BE2C (cell line): Measurements from ENCODE around the gene PBX3.
"Not testable (repeated sequence)": the region's sequence is repeated elsewhere in the genome, so short reads cannot be mapped to it uniquely, and the experiment has no call there.

Experiments used
- DNase-seq: peaks from one replicate; pipeline ENCODE4 v3.0.0-alpha.2; 2020
- H3K27me3 ChIP-seq: fragments of 250-450 bp; sonication (Bioruptor Pico); 2 replicates; pipeline ENCODE4 v1.5.1; 2020; ENCODE audit warnings: mild to moderate bottlenecking
- H3K36me3 ChIP-seq: fragments of 250-450 bp; sonication (Bioruptor Pico); 2 replicates; pipeline ENCODE4 v1.5.1; 2020; ENCODE audit warnings: mild to moderate bottlenecking
- H3K4me1 ChIP-seq: fragments of 250-450 bp; sonication (Bioruptor Pico); 2 replicates; pipeline ENCODE4 v1.5.1; 2020
- H3K4me3 ChIP-seq: 2 replicates; pipeline ENCODE4 v1.5.1; 2011; ENCODE audit warnings: low read depth, low read length
- H3K9me3 ChIP-seq: fragments of 250-450 bp; sonication (Bioruptor Pico); 2 replicates; pipeline ENCODE4 v1.5.1; 2020
- CTCF ChIP-seq: IDR thresholded peaks from 2 replicates; pipeline ENCODE4 v1.5.1; 2012; ENCODE audit warnings: mild to moderate bottlenecking, low read depth, low read length

Gene PBX3

GRCh38 chr9:125766468-125767221 is 19.5 kb downstream of the PBX3 start:
- no peaks in the 10 kb centered on the region for H3K27me3 ChIP-seq
- TF ChIP-seq CTCF, result no peak
- H3K4me1 ChIP-seq, result peaks cover 10% of the 10 kb centered on the region
- H3K4me3 ChIP-seq, result no peak overlapping the region
- no peaks in the 10 kb centered on the region for H3K36me3 ChIP-seq
- DNase-seq, result no peak
- no peaks in the 10 kb centered on the region for H3K9me3 ChIP-seq

- DNase-seq, result no peak
- Histone ChIP-seq H3K4me1 (peaks cover 10% of the 10 kb centered on the region), H3K9me3 (no peaks in the 10 kb centered on the region), H3K4me3 (no peak overlapping the region), H3K27me3 (no peaks in the 10 kb centered on the region), H3K36me3 (no peaks in the 10 kb centered on the region)
- TF ChIP-seq CTCF, result no peak
These were observed 20.2 kb downstream of the PBX3 start for GRCh38 chr9:125767349-125767748.

- no peaks in the 10 kb centered on the region for H3K9me3 ChIP-seq
- no peaks in the 10 kb centered on the region for H3K27me3 ChIP-seq
- H3K36me3 ChIP-seq, result no peaks in the 10 kb centered on the region
- DNase-seq, result no peak
- TF ChIP-seq CTCF, result no peak
- peaks cover 4% of the 10 kb centered on the region for H3K4me1 ChIP-seq
- no peak overlapping the region for H3K4me3 ChIP-seq
These were observed 21.6 kb downstream of the PBX3 start for GRCh38 chr9:125768803-125769202.

- Histone ChIP-seq H3K4me1 (no peaks in the 10 kb centered on the region), H3K9me3 (no peaks in the 10 kb centered on the region), H3K36me3 (no peaks in the 10 kb centered on the region), H3K4me3 (no peak overlapping the region), H3K27me3 (no peaks in the 10 kb centered on the region)
- DNase-seq, result no peak
- no peak for TF ChIP-seq CTCF
These were observed 23.9 kb downstream of the PBX3 start for GRCh38 chr9:125771037-125771436.

- H3K9me3 ChIP-seq, result no peaks in the 10 kb centered on the region
- H3K4me3 ChIP-seq, result no peak overlapping the region
- no peak for DNase-seq
- H3K4me1 ChIP-seq, result no peaks in the 10 kb centered on the region
- H3K27me3 ChIP-seq, result no peaks in the 10 kb centered on the region
- H3K36me3 ChIP-seq, result no peaks in the 10 kb centered on the region
- TF ChIP-seq CTCF, result no peak
These were observed 25.6 kb downstream of the PBX3 start for GRCh38 chr9:125772740-125773139.

GRCh38 chr9:125774106-125774505 is 26.9 kb downstream of the PBX3 start:
- H3K36me3 ChIP-seq, result no peaks in the 10 kb centered on the region
- H3K9me3 ChIP-seq, result no peaks in the 10 kb centered on the region
- H3K27me3 ChIP-seq, result no peaks in the 10 kb centered on the region
- no peaks in the 10 kb centered on the region for H3K4me1 ChIP-seq
- no peak for DNase-seq
- H3K4me3 ChIP-seq, result no peak overlapping the region
- no peak for TF ChIP-seq CTCF

GRCh38 chr9:125776789-125777188 is 29.6 kb downstream of the PBX3 start:
- not testable (repeated sequence) for DNase-seq, H3K4me1 ChIP-seq

GRCh38 chr9:125778538-125779219 is 31.5 kb downstream of the PBX3 start:
- H3K36me3 ChIP-seq, H3K4me1 ChIP-seq, DNase-seq, H3K9me3 ChIP-seq, H3K4me3 ChIP-seq, H3K27me3 ChIP-seq: not testable (repeated sequence)

More at GRCh38 chr9:125776789-125777188, 29.6 kb downstream of the PBX3 start:
- not testable (repeated sequence) for H3K9me3 ChIP-seq, H3K36me3 ChIP-seq, H3K4me3 ChIP-seq, H3K27me3 ChIP-seq

- not testable (repeated sequence) for H3K36me3 ChIP-seq, DNase-seq, H3K4me1 ChIP-seq, H3K27me3 ChIP-seq, H3K4me3 ChIP-seq, H3K9me3 ChIP-seq
These were observed 32.0 kb downstream of the PBX3 start for GRCh38 chr9:125779220-125779565.
